ENCODE data around the gene LCORL.

LCORL gene

GRCh38 chr4:17941731-17942130 lies 79.8 kb downstream of the LCORL start:
- H2AK5ac ChIP-seq (ENCODE audit: low read length): no peak overlapping the region
- H3K4me1 ChIP-seq (ENCODE audit: control insufficient read depth in 1 of 2, insufficient read depth in 2 of 2, low read length in 2 of 2): no peaks in the 10 kb centered on the region
- H4K8ac ChIP-seq (ENCODE audit: low read depth, low read length): no peak overlapping the region
- H3K9ac ChIP-seq (ENCODE audit: low read length): no peak overlapping the region
- H4K12ac ChIP-seq (ENCODE audit: low read depth, low read length): no peak overlapping the region
- H3K4ac ChIP-seq (ENCODE audit: low read depth, low read length): no peak overlapping the region
- no peak overlapping the region for H3K4me3 ChIP-seq (ENCODE audit: low read depth, low read length)
- no peaks in the 10 kb centered on the region for H3K79me1 ChIP-seq (ENCODE audit: low read length)
- no peaks in the 10 kb centered on the region for H3K27me3 ChIP-seq (ENCODE audit: insufficient read depth, low read length)
- H3K4me2 ChIP-seq (ENCODE audit: low read length): no peak overlapping the region
- no peaks in the 10 kb centered on the region for H3K79me2 ChIP-seq (ENCODE audit: control insufficient read depth, insufficient read depth, low read length, poor library complexity)
- H3K36me3 ChIP-seq (ENCODE audit: control insufficient read depth in 1 of 2, insufficient read depth in 2 of 2, low read length in 2 of 2): no peaks in the 10 kb centered on the region
- no peak overlapping the region for H4K91ac ChIP-seq (ENCODE audit: low read depth, low read length)
- H3K14ac ChIP-seq (ENCODE audit: low read length): no peak overlapping the region
- peak in 1 of 2 donors; percentile 8 for DNase-seq
- H2BK5ac ChIP-seq (ENCODE audit: low read depth, low read length, poor library complexity): no peak overlapping the region
- H2AFZ ChIP-seq (ENCODE audit: insufficient read depth, low read length, poor library complexity): no peak overlapping the region
- no peaks in the 10 kb centered on the region for H3K9me3 ChIP-seq (ENCODE audit: insufficient read depth, low read depth, low read length)
- H3K18ac ChIP-seq (ENCODE audit: low read length): no peak overlapping the region
- no peak overlapping the region for H2BK12ac ChIP-seq (ENCODE audit: low read length)
- H2BK120ac ChIP-seq (ENCODE audit: insufficient read depth, low read length, poor library complexity): no peak overlapping the region
- H3K27ac ChIP-seq (ENCODE audit: low read depth, low read length): no peak overlapping the region
- H3K23ac ChIP-seq (ENCODE audit: low read length): no peak overlapping the region

GRCh38 chr4:17939054-17939453 lies 82.5 kb downstream of the LCORL start:
- Histone ChIP-seq H2AK5ac (ENCODE audit: low read length) (no peak overlapping the region), H2AFZ (ENCODE audit: insufficient read depth, low read length, poor library complexity) (no peak overlapping the region), H2BK120ac (ENCODE audit: insufficient read depth, low read length, poor library complexity) (no peak overlapping the region), H3K4me2 (ENCODE audit: low read length) (no peak overlapping the region), H4K8ac (ENCODE audit: low read depth, low read length) (no peak overlapping the region), H3K79me1 (ENCODE audit: low read length) (no peaks in the 10 kb centered on the region), H3K9ac (ENCODE audit: low read length) (no peak overlapping the region), H3K27me3 (ENCODE audit: insufficient read depth, low read length) (no peaks in the 10 kb centered on the region), H3K4me3 (ENCODE audit: low read depth, low read length) (no peak overlapping the region), H2BK5ac (ENCODE audit: low read depth, low read length, poor library complexity) (no peak overlapping the region), H3K18ac (ENCODE audit: low read length) (no peak overlapping the region), H3K79me2 (ENCODE audit: control insufficient read depth, insufficient read depth, low read length, poor library complexity) (no peaks in the 10 kb centered on the region), H3K4ac (ENCODE audit: low read depth, low read length) (no peak overlapping the region), H3K36me3 (ENCODE audit: control insufficient read depth in 1 of 2, insufficient read depth in 2 of 2, low read length in 2 of 2) (no peaks in the 10 kb centered on the region), H3K23ac (ENCODE audit: low read length) (no peak overlapping the region), H3K4me1 (ENCODE audit: control insufficient read depth in 1 of 2, insufficient read depth in 2 of 2, low read length in 2 of 2) (no peaks in the 10 kb centered on the region), H3K14ac (ENCODE audit: low read length) (no peak overlapping the region), H4K91ac (ENCODE audit: low read depth, low read length) (no peak overlapping the region), H3K9me3 (ENCODE audit: insufficient read depth, low read depth, low read length) (no peaks in the 10 kb centered on the region), H2BK12ac (ENCODE audit: low read length) (no peak overlapping the region), H3K27ac (ENCODE audit: low read depth, low read length) (no peak overlapping the region), H4K12ac (ENCODE audit: low read depth, low read length) (no peak overlapping the region)
- no CpG with 5 or more reads among the region's 2 CpGs for WGBS (ENCODE audit: extremely low coverage, insufficient coverage, insufficient read length)
- DNase-seq: peak; percentile 14 to 76

DNA sequence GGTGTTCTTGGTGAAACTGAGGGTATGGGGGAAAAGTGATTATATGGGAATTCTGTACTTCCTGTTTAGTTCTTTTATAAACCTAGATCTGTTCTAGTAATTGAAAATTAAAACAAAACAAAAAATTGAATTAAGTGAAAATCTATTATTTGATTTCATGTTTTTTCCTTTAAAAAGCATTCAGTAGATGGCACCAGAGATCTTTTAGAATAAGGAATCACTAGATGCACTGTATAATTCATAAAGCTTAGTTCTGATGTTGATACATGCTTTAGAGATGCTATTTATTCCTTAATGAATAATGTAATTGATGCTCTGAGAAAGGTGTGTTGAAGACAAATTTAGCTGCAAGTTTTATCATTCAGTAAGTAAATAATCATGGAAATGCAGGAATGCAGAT lies 87.3 kb downstream of the LCORL start:
- Histone ChIP-seq H4K12ac (ENCODE audit: low read depth, low read length) (no peak overlapping the region), H3K27me3 (ENCODE audit: insufficient read depth, low read length) (no peaks in the 10 kb centered on the region), H3K14ac (ENCODE audit: low read length) (no peak overlapping the region), H3K27ac (ENCODE audit: low read depth, low read length) (no peak overlapping the region), H3K9ac (ENCODE audit: low read length) (no peak overlapping the region), H3K36me3 (ENCODE audit: control insufficient read depth in 1 of 2, insufficient read depth in 2 of 2, low read length in 2 of 2) (peaks cover 0 to 2% of the 10 kb centered on the region in 2 experiments), H3K4me1 (ENCODE audit: control insufficient read depth in 1 of 2, insufficient read depth in 2 of 2, low read length in 2 of 2) (no peaks in the 10 kb centered on the region), H3K79me2 (ENCODE audit: control insufficient read depth, insufficient read depth, low read length, poor library complexity) (no peaks in the 10 kb centered on the region), H3K79me1 (ENCODE audit: low read length) (no peaks in the 10 kb centered on the region), H3K4me3 (ENCODE audit: low read depth, low read length) (no peak overlapping the region), H3K18ac (ENCODE audit: low read length) (no peak overlapping the region), H4K91ac (ENCODE audit: low read depth, low read length) (no peak overlapping the region), H3K4me2 (ENCODE audit: low read length) (no peak overlapping the region), H3K23ac (ENCODE audit: low read length) (no peak overlapping the region), H4K8ac (ENCODE audit: low read depth, low read length) (no peak overlapping the region), H2AK5ac (ENCODE audit: low read length) (no peak overlapping the region), H3K4ac (ENCODE audit: low read depth, low read length) (no peak overlapping the region), H2BK12ac (ENCODE audit: low read length) (no peak overlapping the region), H2BK120ac (ENCODE audit: insufficient read depth, low read length, poor library complexity) (no peak overlapping the region), H2BK5ac (ENCODE audit: low read depth, low read length, poor library complexity) (no peak overlapping the region), H2AFZ (ENCODE audit: insufficient read depth, low read length, poor library complexity) (no peak overlapping the region), H3K9me3 (ENCODE audit: insufficient read depth, low read depth, low read length) (no peaks in the 10 kb centered on the region)
- no peak for DNase-seq

DNA sequence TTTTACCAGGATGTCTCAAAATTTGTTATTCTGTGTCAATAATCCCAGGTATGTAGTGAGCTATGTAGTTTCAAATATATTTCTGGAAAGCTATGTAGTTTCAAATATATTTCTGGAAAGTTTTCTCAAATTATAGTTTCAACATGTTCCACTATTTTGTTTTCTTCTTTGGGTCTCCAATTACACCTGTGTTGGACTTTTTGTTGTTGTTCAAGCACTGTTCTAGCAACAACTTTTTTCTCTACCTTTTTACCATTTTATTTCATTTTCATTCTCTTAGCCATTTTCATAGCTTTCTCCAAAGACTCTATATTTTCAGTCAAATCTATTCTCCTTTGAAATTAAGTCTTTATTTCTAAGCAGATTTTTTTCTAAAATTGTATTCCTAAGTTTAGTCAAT lies 88.4 kb downstream of the LCORL start:
- no peaks in the 10 kb centered on the region for H3K9me3 ChIP-seq (ENCODE audit: insufficient read depth, low read depth, low read length)
- H3K27me3 ChIP-seq (ENCODE audit: insufficient read depth, low read length): no peaks in the 10 kb centered on the region
- no peaks in the 10 kb centered on the region for H3K79me1 ChIP-seq (ENCODE audit: low read length)
- no peak overlapping the region for H3K4ac ChIP-seq (ENCODE audit: low read depth, low read length)
- no peak overlapping the region for H2BK120ac ChIP-seq (ENCODE audit: insufficient read depth, low read length, poor library complexity)
- H3K4me1 ChIP-seq (ENCODE audit: control insufficient read depth in 1 of 2, insufficient read depth in 2 of 2, low read length in 2 of 2): no peaks in the 10 kb centered on the region
- DNase-seq: no peak
- H3K36me3 ChIP-seq (ENCODE audit: control insufficient read depth in 1 of 2, insufficient read depth in 2 of 2, low read length in 2 of 2): peaks cover under 1 to 2% of the 10 kb centered on the region in 2 experiments
- H3K79me2 ChIP-seq (ENCODE audit: control insufficient read depth, insufficient read depth, low read length, poor library complexity): no peaks in the 10 kb centered on the region
- H2BK12ac ChIP-seq (ENCODE audit: low read length): no peak overlapping the region
- H4K91ac ChIP-seq (ENCODE audit: low read depth, low read length): no peak overlapping the region
- no peak overlapping the region for H3K18ac ChIP-seq (ENCODE audit: low read length)
- no peak overlapping the region for H4K8ac ChIP-seq (ENCODE audit: low read depth, low read length)
- no peak overlapping the region for H2AFZ ChIP-seq (ENCODE audit: insufficient read depth, low read length, poor library complexity)
- no peak overlapping the region for H3K4me2 ChIP-seq (ENCODE audit: low read length)
- H3K14ac ChIP-seq (ENCODE audit: low read length): no peak overlapping the region
- no peak overlapping the region for H2AK5ac ChIP-seq (ENCODE audit: low read length)
- no peak overlapping the region for H3K23ac ChIP-seq (ENCODE audit: low read length)
- no peak overlapping the region for H4K12ac ChIP-seq (ENCODE audit: low read depth, low read length)
- no peak overlapping the region for H3K9ac ChIP-seq (ENCODE audit: low read length)
- H3K4me3 ChIP-seq (ENCODE audit: low read depth, low read length): no peak overlapping the region
- no peak overlapping the region for H2BK5ac ChIP-seq (ENCODE audit: low read depth, low read length, poor library complexity)
- H3K27ac ChIP-seq (ENCODE audit: low read depth, low read length): no peak overlapping the region

DNA sequence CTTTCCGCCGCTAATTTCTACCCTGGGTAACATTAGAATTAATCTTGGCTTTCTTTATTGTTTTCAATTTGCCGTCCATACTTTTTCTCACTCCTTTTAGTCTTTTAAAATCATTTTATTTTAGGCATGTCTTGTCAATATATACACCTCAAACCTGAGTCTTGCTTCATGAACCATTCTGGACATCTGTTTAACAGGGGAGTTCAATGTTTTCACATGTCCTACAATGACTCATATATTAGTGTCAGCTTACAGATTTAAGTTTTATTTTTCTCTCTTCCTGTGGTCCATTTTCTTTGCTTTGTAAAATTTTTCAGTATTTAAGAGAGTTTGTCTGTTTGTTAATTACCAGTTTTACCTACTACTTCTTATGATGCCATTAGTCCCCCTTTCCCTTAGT lies 89.5 kb downstream of the LCORL start:
- Histone ChIP-seq H3K14ac (ENCODE audit: low read length) (no peak overlapping the region), H2BK5ac (ENCODE audit: low read depth, low read length, poor library complexity) (no peak overlapping the region), H3K4ac (ENCODE audit: low read depth, low read length) (no peak overlapping the region), H3K27ac (ENCODE audit: low read depth, low read length) (no peak overlapping the region), H3K9ac (ENCODE audit: low read length) (no peak overlapping the region), H4K8ac (ENCODE audit: low read depth, low read length) (no peak overlapping the region), H3K9me3 (ENCODE audit: insufficient read depth, low read depth, low read length) (no peaks in the 10 kb centered on the region), H4K91ac (ENCODE audit: low read depth, low read length) (no peak overlapping the region), H2BK120ac (ENCODE audit: insufficient read depth, low read length, poor library complexity) (no peak overlapping the region), H3K4me2 (ENCODE audit: low read length) (no peak overlapping the region), H3K4me3 (ENCODE audit: low read depth, low read length) (no peak overlapping the region), H3K36me3 (ENCODE audit: control insufficient read depth in 1 of 2, insufficient read depth in 2 of 2, low read length in 2 of 2) (peaks cover 2% of the 10 kb centered on the region in 2 experiments), H2AFZ (ENCODE audit: insufficient read depth, low read length, poor library complexity) (no peak overlapping the region), H2BK12ac (ENCODE audit: low read length) (no peak overlapping the region), H3K79me2 (ENCODE audit: control insufficient read depth, insufficient read depth, low read length, poor library complexity) (no peaks in the 10 kb centered on the region), H3K79me1 (ENCODE audit: low read length) (no peaks in the 10 kb centered on the region), H3K18ac (ENCODE audit: low read length) (no peak overlapping the region), H3K23ac (ENCODE audit: low read length) (no peak overlapping the region), H3K27me3 (ENCODE audit: insufficient read depth, low read length) (no peaks in the 10 kb centered on the region), H3K4me1 (ENCODE audit: control insufficient read depth in 1 of 2, insufficient read depth in 2 of 2, low read length in 2 of 2) (no peaks in the 10 kb centered on the region), H2AK5ac (ENCODE audit: low read length) (no peak overlapping the region), H4K12ac (ENCODE audit: low read depth, low read length) (no peak overlapping the region)
- no peak for DNase-seq
- WGBS (ENCODE audit: extremely low coverage, insufficient coverage, insufficient read length): no CpG with 5 or more reads among the region's 3 CpGs

All from trophoblast cell (in vitro differentiated cells and primary cell).